Loucy (cell line): Measurements from ENCODE around the gene LRRK1.
"Not testable (repeated sequence)": the region's sequence is repeated elsewhere in the genome, so short reads cannot be mapped to it uniquely, and the experiment has no call there.

Source experiments
- H2AFZ ChIP-seq: fragments of 200-600 bp; sonication (generic); 2 replicates; pipeline ENCODE4 v1.6.0; 2016; ENCODE audit warnings: antibody characterized with exemption, mild to moderate bottlenecking, low read length, moderate library complexity
- H3F3A ChIP-seq: fragments of 200-600 bp; 2 replicates; pipeline ENCODE4 v1.6.0; 2016; ENCODE audit warnings: antibody characterized with exemption, low read depth, mild to moderate bottlenecking
- H3K27me3 ChIP-seq: fragments of 200-600 bp; sonication (generic); 2 replicates; pipeline ENCODE4 v1.6.1; 2014; ENCODE audit warnings: low read length, mild to moderate bottlenecking; ENCODE audit not compliant: insufficient read depth, poor library complexity, severe bottlenecking
- H3K36me3 ChIP-seq: fragments of 200-600 bp; sonication (generic); 2 replicates; pipeline ENCODE4 v1.6.1; 2016; ENCODE audit warnings: low read length; ENCODE audit not compliant: insufficient read depth
- H3K4me1 ChIP-seq: fragments of 200-600 bp; sonication (generic); 2 replicates; pipeline ENCODE4 v1.5.1; 2014; ENCODE audit warnings: low read length, mild to moderate bottlenecking; ENCODE audit not compliant: insufficient read depth, poor library complexity, severe bottlenecking
- H3K4me2 ChIP-seq: fragments of 200-600 bp; sonication (generic); 2 replicates; pipeline ENCODE4 v1.6.0; 2014; ENCODE audit warnings: antibody characterized with exemption, low read length, low read depth, mild to moderate bottlenecking; ENCODE audit not compliant: poor library complexity, severe bottlenecking
- H3K4me3 ChIP-seq: fragments of 200-600 bp; sonication (generic); 2 replicates; pipeline ENCODE4 v1.5.1; 2014; ENCODE audit warnings: low read length, mild to moderate bottlenecking, mixed read lengths; ENCODE audit not compliant: poor library complexity, severe bottlenecking
- H3K79me2 ChIP-seq: fragments of 200-600 bp; sonication (generic); 2 replicates; pipeline ENCODE4 v1.6.1; 2014; ENCODE audit warnings: low read length; ENCODE audit not compliant: insufficient read depth
- H3K9ac ChIP-seq: fragments of 200-600 bp; sonication (generic); 2 replicates; pipeline ENCODE4 v1.6.0; 2014; ENCODE audit warnings: mild to moderate bottlenecking, low read depth, low read length, moderate library complexity; ENCODE audit not compliant: poor library complexity, severe bottlenecking
- H3K9me2 ChIP-seq: fragments of 200-600 bp; sonication (generic); replicated peaks from 2 replicates; pipeline ENCODE4 v1.6.1; 2016; ENCODE audit warnings: low read depth, low read length, mixed read lengths
- H3K9me3 ChIP-seq: fragments of 200-600 bp; sonication (generic); 2 replicates; pipeline ENCODE4 v1.6.1; 2014; ENCODE audit warnings: mild to moderate bottlenecking, antibody characterized with exemption, low read length, low read depth; ENCODE audit not compliant: insufficient read depth
- H4K20me1 ChIP-seq: fragments of 200-600 bp; sonication (generic); 2 replicates; pipeline ENCODE4 v1.6.0; 2014; ENCODE audit warnings: antibody characterized with exemption, low read length, mild to moderate bottlenecking; ENCODE audit not compliant: insufficient read depth, poor library complexity, severe bottlenecking
- EZH2phosphoT487 ChIP-seq: fragments of 200-600 bp; IDR thresholded peaks from 2 replicates; pipeline ENCODE4 v1.6.1; 2018; ENCODE audit warnings: antibody characterized with exemption, mild to moderate bottlenecking, moderate library complexity, borderline replicate concordance
- TF ChIP-seq, protein P1 (sequence below): fragments of 200-600 bp; sonication (generic); conservative IDR thresholded peaks from 2 replicates; pipeline ENCODE4 v1.5.1; 2014; ENCODE audit warnings: mild to moderate bottlenecking, antibody characterized with exemption, low read length

LRRK1 gene

DNA sequence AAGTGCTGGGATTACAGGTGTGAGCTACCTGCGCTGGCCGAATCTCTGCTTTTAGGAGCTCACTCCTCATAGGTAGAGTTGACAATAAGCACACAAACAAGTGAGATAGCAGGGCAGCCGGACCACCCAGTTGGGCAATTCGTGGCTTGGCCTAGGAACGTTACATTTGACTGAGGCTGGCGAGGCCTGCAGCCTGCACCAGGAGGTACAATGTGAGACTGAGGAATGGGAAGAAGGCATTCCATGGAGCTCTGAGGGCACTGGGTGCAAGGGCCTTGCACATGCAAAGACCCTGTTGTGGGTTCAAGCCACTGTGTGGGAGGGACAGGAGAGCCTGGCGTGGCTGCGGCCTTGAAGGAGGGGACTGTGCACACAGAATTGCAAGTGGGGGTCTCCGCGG, 152.5 kb downstream of the LRRK1 start:
- no peak overlapping the region for H2AFZ ChIP-seq
- H3K4me3 ChIP-seq = no peak overlapping the region
- no peaks in the 10 kb centered on the region for H3K36me3 ChIP-seq
- H3K4me2 ChIP-seq = no peak overlapping the region
- no peaks in the 10 kb centered on the region for H3K79me2 ChIP-seq
- H3K27me3 ChIP-seq = no peaks in the 10 kb centered on the region
- TF ChIP-seq, protein P1, sequence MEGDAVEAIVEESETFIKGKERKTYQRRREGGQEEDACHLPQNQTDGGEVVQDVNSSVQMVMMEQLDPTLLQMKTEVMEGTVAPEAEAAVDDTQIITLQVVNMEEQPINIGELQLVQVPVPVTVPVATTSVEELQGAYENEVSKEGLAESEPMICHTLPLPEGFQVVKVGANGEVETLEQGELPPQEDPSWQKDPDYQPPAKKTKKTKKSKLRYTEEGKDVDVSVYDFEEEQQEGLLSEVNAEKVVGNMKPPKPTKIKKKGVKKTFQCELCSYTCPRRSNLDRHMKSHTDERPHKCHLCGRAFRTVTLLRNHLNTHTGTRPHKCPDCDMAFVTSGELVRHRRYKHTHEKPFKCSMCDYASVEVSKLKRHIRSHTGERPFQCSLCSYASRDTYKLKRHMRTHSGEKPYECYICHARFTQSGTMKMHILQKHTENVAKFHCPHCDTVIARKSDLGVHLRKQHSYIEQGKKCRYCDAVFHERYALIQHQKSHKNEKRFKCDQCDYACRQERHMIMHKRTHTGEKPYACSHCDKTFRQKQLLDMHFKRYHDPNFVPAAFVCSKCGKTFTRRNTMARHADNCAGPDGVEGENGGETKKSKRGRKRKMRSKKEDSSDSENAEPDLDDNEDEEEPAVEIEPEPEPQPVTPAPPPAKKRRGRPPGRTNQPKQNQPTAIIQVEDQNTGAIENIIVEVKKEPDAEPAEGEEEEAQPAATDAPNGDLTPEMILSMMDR = no peak
- TF ChIP-seq EZH2phosphoT487 = no peak
- no peaks in the 10 kb centered on the region for H4K20me1 ChIP-seq
- no peak overlapping the region for H3K9ac ChIP-seq
- H3K9me2 ChIP-seq = no peaks in the 10 kb centered on the region
- H3F3A ChIP-seq = no peaks in the 10 kb centered on the region
- peaks cover 27% of the 10 kb centered on the region for H3K4me1 ChIP-seq
- H3K9me3 ChIP-seq = no peaks in the 10 kb centered on the region

- H3K4me2 ChIP-seq, H3K9me3 ChIP-seq, H3K79me2 ChIP-seq, H3K36me3 ChIP-seq, H2AFZ ChIP-seq, H3K27me3 ChIP-seq, H4K20me1 ChIP-seq, H3K9ac ChIP-seq, H3K9me2 ChIP-seq, H3K4me3 ChIP-seq, H3F3A ChIP-seq: not testable (repeated sequence)
- H3K4me1 ChIP-seq = peaks cover 23% of the 10 kb centered on the region
Observed at GRCh38 chr15:101072235-101072634, 153.1 kb downstream of the LRRK1 start.

- not testable (repeated sequence) for H4K20me1 ChIP-seq, H3K9me2 ChIP-seq, H2AFZ ChIP-seq, H3K36me3 ChIP-seq, H3K4me3 ChIP-seq, H3K9me3 ChIP-seq, H3F3A ChIP-seq, H3K4me2 ChIP-seq, H3K9ac ChIP-seq, H3K79me2 ChIP-seq, H3K27me3 ChIP-seq, H3K4me1 ChIP-seq
Observed at GRCh38 chr15:101077806-101078668, 158.9 kb downstream of the LRRK1 start.

- Histone ChIP-seq H4K20me1 (no peaks in the 10 kb centered on the region), H3K9me3 (no peaks in the 10 kb centered on the region), H3K36me3 (no peaks in the 10 kb centered on the region), H3F3A (no peaks in the 10 kb centered on the region), H3K9me2 (no peaks in the 10 kb centered on the region), H3K27me3 (no peaks in the 10 kb centered on the region), H3K4me1 (no peaks in the 10 kb centered on the region), H3K9ac (no peak overlapping the region), H3K79me2 (no peaks in the 10 kb centered on the region), H3K4me2 (no peak overlapping the region), H2AFZ (no peak overlapping the region), H3K4me3 (no peak overlapping the region)
- TF ChIP-seq, protein P1 = no peak
Observed at GRCh38 chr15:101078669-101079323, 159.6 kb downstream of the LRRK1 start.
